HG03064 (cell line): ENCODE results near the gene ZNF570.
A peak's percentile ranks its signal among the peaks of the same experiment; 100 is the strongest.

Experiments
- ATAC-seq: cut with Tn5 transposase; IDR thresholded peaks from one replicate; pipeline ENCODE4 v1.9.1; 2021; ENCODE audit warnings: low read depth; ENCODE audit not compliant: unreplicated experiment

The ZNF570 gene

DNA sequence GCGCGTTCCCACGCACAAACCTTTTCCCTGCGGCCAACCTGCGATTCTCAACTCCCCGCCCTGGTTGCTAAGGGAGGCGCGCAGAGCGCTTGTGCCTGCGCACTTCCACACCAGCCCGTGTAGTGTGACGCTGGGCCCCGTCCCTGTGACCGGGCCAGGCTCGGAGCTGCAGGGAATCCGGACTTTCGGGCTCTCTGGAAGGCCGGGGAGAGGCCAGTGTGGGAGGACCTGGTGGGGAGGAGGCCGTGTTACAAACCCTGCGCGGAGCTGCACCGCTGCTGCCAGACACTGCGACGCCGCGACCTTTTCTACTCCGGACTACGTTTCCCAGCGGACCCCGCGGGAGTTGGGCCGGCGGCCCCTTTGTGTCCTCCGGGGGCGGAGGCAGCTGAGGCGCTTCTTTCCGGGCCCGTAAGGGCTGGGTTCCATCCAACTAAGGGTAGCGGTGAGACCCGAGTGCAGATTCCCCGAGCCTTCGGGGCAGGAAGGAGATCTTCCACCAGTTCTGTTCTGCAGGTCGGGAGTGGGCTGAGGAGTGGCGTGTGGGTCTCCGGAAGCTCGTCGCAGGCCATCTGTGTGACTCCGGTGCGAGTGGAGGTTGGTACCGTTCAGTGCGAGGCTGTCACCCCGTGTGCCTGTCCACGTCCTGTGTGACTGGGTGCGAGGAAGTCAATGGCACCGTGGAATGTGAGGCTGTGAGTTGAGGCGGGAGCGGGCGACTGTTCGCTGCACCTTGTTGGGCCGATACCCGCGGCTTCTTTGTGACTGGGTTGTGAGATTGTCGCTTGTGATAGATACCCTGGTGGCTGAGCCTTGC is at the start of gene ZNF570:
Gene ZNF570, plus strand, starts transcription at position 396 of the 817 bp plus-strand sequence. CDS start 999 bp downstream, outside the sequence.
- no peak for ATAC-seq

GRCh38 chr19:37452500-37453245 is 16.5 kb upstream of the ZNF570 start:
- ATAC-seq, result no peak

DNA sequence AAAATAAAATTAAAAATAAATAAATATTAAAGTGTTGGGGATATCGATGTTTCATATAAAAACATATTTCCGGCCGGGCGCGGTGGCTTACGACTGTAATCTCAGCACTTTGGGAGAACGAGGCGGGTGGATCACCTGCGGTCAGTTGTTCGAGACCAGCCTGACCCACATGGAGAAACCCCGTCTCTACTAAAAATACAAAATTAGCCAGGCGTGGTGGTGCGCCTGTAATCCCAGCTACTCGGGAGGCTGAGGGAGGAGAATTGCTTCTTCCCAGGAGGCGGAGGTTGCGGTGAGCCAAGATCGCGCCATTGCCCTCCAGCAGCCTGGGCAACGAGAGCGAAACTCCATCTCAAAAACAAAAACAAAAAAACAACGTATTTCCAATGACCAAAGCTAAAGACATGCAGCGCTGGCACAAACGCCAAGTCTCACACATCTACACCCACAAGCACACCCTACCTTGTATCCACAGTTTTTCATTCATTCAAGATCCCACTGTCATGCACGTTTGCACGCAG is 2.8 kb upstream of the ZNF570 start:
- ATAC-seq, result no peak

GRCh38 chr19:37466798-37467607 is 2.2 kb upstream of the ZNF570 start, which contains the start of gene ZNF569:
Gene ZNF569, minus strand, starts transcription at chr19:37467444. Its CDS starts 22,523 bp downstream, at chr19:37444921.
- peak; percentile 54 for ATAC-seq

GRCh38 chr19:37467608-37468090 is 1.5 kb upstream of the ZNF570 start:
- no peak for ATAC-seq

- no peak for ATAC-seq
Measured at GRCh38 chr19:37470216-37470615, 1.1 kb downstream of the ZNF570 start.

- no peak for ATAC-seq
Measured at GRCh38 chr19:37472165-37472564, 3.0 kb downstream of the ZNF570 start.

GRCh38 chr19:37484406-37485168 is 15.4 kb downstream of the ZNF570 start:
- no peak for ATAC-seq

GRCh38 chr19:37492213-37492612 is 23.1 kb downstream of the ZNF570 start:
- ATAC-seq, result no peak

GRCh38 chr19:37505958-37506386 is 36.8 kb downstream of the ZNF570 start:
- ATAC-seq, result no peak

- ATAC-seq, result no peak
Measured at GRCh38 chr19:37506387-37507166, 37.4 kb downstream of the ZNF570 start, which contains the start of gene ZNF793. Gene ZNF793, plus strand, starts transcription at chr19:37506939. Its CDS starts 16,501 bp downstream, at chr19:37523440.

- no peak for ATAC-seq
Measured at GRCh38 chr19:37507167-37507464, 38.0 kb downstream of the ZNF570 start.

GRCh38 chr19:37511186-37511585 is 42.0 kb downstream of the ZNF570 start:
- no peak for ATAC-seq

- ATAC-seq, result no peak
Measured at GRCh38 chr19:37511821-37512220, 42.7 kb downstream of the ZNF570 start.

- no peak for ATAC-seq
Measured at GRCh38 chr19:37513397-37513796, 44.2 kb downstream of the ZNF570 start.

DNA sequence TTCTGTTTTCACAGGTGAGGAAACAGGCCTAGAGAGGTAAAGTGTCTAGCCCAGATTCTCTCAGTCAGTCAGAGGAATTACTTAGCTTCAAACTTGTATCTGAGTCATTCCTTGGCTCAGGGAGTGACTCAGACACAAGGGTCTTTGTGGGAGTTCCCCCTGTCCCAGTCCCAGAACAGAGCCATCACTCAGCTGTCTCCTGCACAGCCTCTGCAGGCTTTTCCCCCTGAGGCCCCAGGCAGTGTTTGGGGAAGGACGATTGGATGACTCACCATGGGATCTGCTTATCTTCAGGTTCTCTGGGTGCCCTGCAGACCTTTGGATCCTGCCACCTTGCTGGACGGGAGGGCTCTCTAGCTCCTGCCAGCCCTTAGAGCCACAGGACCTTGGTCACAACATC is 50.7 kb downstream of the ZNF570 start:
- ATAC-seq, result no peak

GRCh38 chr19:37537391-37537947 is 68.3 kb downstream of the ZNF570 start:
- no peak for ATAC-seq
